ENCODE measurements around the gene ALPP.

ALPP gene

GRCh38 chr2:232387451-232388171, 9.1 kb downstream of the ALPP start:
- H3K36me3 ChIP-seq (ENCODE audit: low read length), result no peaks in the 10 kb centered on the region
- no peaks in the 10 kb centered on the region for H3F3A ChIP-seq (ENCODE audit: insufficient read depth)
- no peak overlapping the region for H3K9ac ChIP-seq (ENCODE audit: low read length)
- no peaks in the 10 kb centered on the region for H3K9me2 ChIP-seq (replicated peaks; ENCODE audit: insufficient read depth, low read length)
- H2AFZ ChIP-seq (ENCODE audit: low read depth, low read length, severe bottlenecking), result no peak overlapping the region
- no peak overlapping the region for H3K27ac ChIP-seq (ENCODE audit: low read depth, low read length)
- H3K4me3 ChIP-seq (ENCODE audit: insufficient read depth, low read length, poor library complexity, severe bottlenecking), result no peak overlapping the region
- TF ChIP-seq CTCF (IDR thresholded peaks at IDR 0.05; ENCODE audit: insufficient read depth, low read length, poor library complexity, severe bottlenecking), result no peak
- no peak for TF ChIP-seq EZH2phosphoT487 (conservative IDR thresholded peaks at IDR 0.05; ENCODE audit: low read length)
- no peaks in the 10 kb centered on the region for H3K9me3 ChIP-seq (ENCODE audit: insufficient read depth, low read length)
- H3K4me2 ChIP-seq (ENCODE audit: low read depth, low read length, poor library complexity, severe bottlenecking), result no peak overlapping the region
- H3K27me3 ChIP-seq (ENCODE audit: low read length), result no peaks in the 10 kb centered on the region
- H4K20me1 ChIP-seq (ENCODE audit: low read depth, low read length), result no peaks in the 10 kb centered on the region
- H3K79me2 ChIP-seq (ENCODE audit: insufficient read depth, low read length), result no peaks in the 10 kb centered on the region

GRCh38 chr2:232388324-232388891, 9.9 kb downstream of the ALPP start:
- no peaks in the 10 kb centered on the region for H3K36me3 ChIP-seq (ENCODE audit: low read length)
- TF ChIP-seq CTCF (IDR thresholded peaks at IDR 0.05; ENCODE audit: insufficient read depth, low read length, poor library complexity, severe bottlenecking), result no peak
- no peak for TF ChIP-seq EZH2phosphoT487 (conservative IDR thresholded peaks at IDR 0.05; ENCODE audit: low read length)
- no peak overlapping the region for H3K4me2 ChIP-seq (ENCODE audit: low read depth, low read length, poor library complexity, severe bottlenecking)
- H3K9me2 ChIP-seq (replicated peaks; ENCODE audit: insufficient read depth, low read length), result no peaks in the 10 kb centered on the region
- H4K20me1 ChIP-seq (ENCODE audit: low read depth, low read length), result no peaks in the 10 kb centered on the region
- no peaks in the 10 kb centered on the region for H3K9me3 ChIP-seq (ENCODE audit: insufficient read depth, low read length)
- H3K4me3 ChIP-seq (ENCODE audit: insufficient read depth, low read length, poor library complexity, severe bottlenecking), result no peak overlapping the region
- no peaks in the 10 kb centered on the region for H3K79me2 ChIP-seq (ENCODE audit: insufficient read depth, low read length)
- no peak overlapping the region for H3K9ac ChIP-seq (ENCODE audit: low read length)
- H2AFZ ChIP-seq (ENCODE audit: low read depth, low read length, severe bottlenecking), result no peak overlapping the region
- no peaks in the 10 kb centered on the region for H3F3A ChIP-seq (ENCODE audit: insufficient read depth)
- H3K27me3 ChIP-seq (ENCODE audit: low read length), result no peaks in the 10 kb centered on the region
- no peak overlapping the region for H3K27ac ChIP-seq (ENCODE audit: low read depth, low read length)

GRCh38 chr2:232389327-232389726, 10.8 kb downstream of the ALPP start:
- Histone ChIP-seq H3K27me3 (ENCODE audit: low read length) (no peaks in the 10 kb centered on the region), H3K36me3 (ENCODE audit: low read length) (no peaks in the 10 kb centered on the region), H3K9me3 (ENCODE audit: insufficient read depth, low read length) (no peaks in the 10 kb centered on the region), H4K20me1 (ENCODE audit: low read depth, low read length) (no peaks in the 10 kb centered on the region), H3K9ac (ENCODE audit: low read length) (no peak overlapping the region), H3F3A (ENCODE audit: insufficient read depth) (no peaks in the 10 kb centered on the region), H3K79me2 (ENCODE audit: insufficient read depth, low read length) (no peaks in the 10 kb centered on the region), H3K4me3 (ENCODE audit: insufficient read depth, low read length, poor library complexity, severe bottlenecking) (no peak overlapping the region), H3K9me2 (replicated peaks; ENCODE audit: insufficient read depth, low read length) (no peaks in the 10 kb centered on the region), H3K27ac (ENCODE audit: low read depth, low read length) (no peak overlapping the region), H3K4me2 (ENCODE audit: low read depth, low read length, poor library complexity, severe bottlenecking) (no peak overlapping the region), H2AFZ (ENCODE audit: low read depth, low read length, severe bottlenecking) (no peak overlapping the region)
- TF ChIP-seq CTCF (IDR thresholded peaks at IDR 0.05; ENCODE audit: insufficient read depth, low read length, poor library complexity, severe bottlenecking) (no peak), EZH2phosphoT487 (conservative IDR thresholded peaks at IDR 0.05; ENCODE audit: low read length) (no peak)

All from SU-DHL-6 (cell line).